Suprapubic skin (tissue), 4 donors: ENCODE measurements around the gene ACSL6. TPM values are rescaled to one million over a fixed set of nuclear protein-coding genes. Genes with fewer than 3 reads are reported as not detected.

Source experiments
- DNase-seq, 2 donors: peaks; one replicate each; pipeline ENCODE4 v3.0.0-alpha.2; 2019; ENCODE audit warnings: low spot score in 2 of 2
- H3K27ac ChIP-seq: fragments of 200-600 bp; sonication (generic); one replicate; pipeline ENCODE4 v1.5.1; 2019
- H3K27me3 ChIP-seq: fragments of 200-600 bp; sonication (generic); one replicate; pipeline ENCODE4 v1.5.1; 2019
- H3K36me3 ChIP-seq: fragments of 200-600 bp; sonication (generic); one replicate; pipeline ENCODE4 v1.5.1; 2019
- H3K4me1 ChIP-seq: fragments of 200-600 bp; sonication (generic); one replicate; pipeline ENCODE4 v1.5.1; 2019
- H3K4me3 ChIP-seq: fragments of 200-600 bp; sonication (generic); one replicate; pipeline ENCODE4 v1.5.1; 2019; ENCODE audit warnings: mild to moderate bottlenecking
- H3K9me3 ChIP-seq: fragments of 200-600 bp; sonication (generic); one replicate; pipeline ENCODE4 v1.5.1; 2019
- EP300 ChIP-seq: sonication (generic); formaldehyde crosslinking; IDR thresholded peaks from one replicate; pipeline ENCODE4 v1.6.1; 2017; ENCODE audit warnings: antibody characterized with exemption
- POLR2A ChIP-seq, 2 donors: fragments of 450-650 bp; IDR thresholded peaks; one replicate each; pipeline ENCODE4 v1.6.1; 2017; ENCODE audit warnings: antibody characterized with exemption in 2 of 2, mild to moderate bottlenecking in 2 of 2, moderate library complexity in 2 of 2
- POLR2AphosphoS5 ChIP-seq, 3 donors: sonication (generic); formaldehyde crosslinking; IDR thresholded peaks; one replicate each; pipeline ENCODE4 v1.6.1; 2017; ENCODE audit warnings: antibody characterized with exemption in 3 of 3
- WGBS: methylation state at CpG from one replicate; pipeline ENCODE4 v1.1.5; 2018; 5-methylcytosine and 5-hydroxymethylcytosine counted together
- total RNA-seq, 4 donors: library from RNA; depleted of rRNA; stranded (reverse); fragments of >200 nt; gene quantifications; one replicate each; pipeline ENCODE4 v1.1.0, GENCODE V29; 2016
- TF ChIP-seq, protein P1 (sequence below), 2 donors: fragments of 200-600 bp in 1 of 2; fragments of 450-650 bp in 1 of 2; sonication (generic) in 1 of 2; IDR thresholded peaks; one replicate each; pipeline ENCODE4 v1.5.1; 2016 to 2019; ENCODE audit warnings: antibody characterized with exemption in 2 of 2, mild to moderate bottlenecking in 1 of 2, moderate library complexity in 1 of 2

ACSL6 gene
- total RNA-seq, 4 donors from 2014 or later = 0.21 to 0.89 (median 0.23) TPM; not detected in 1

DNA sequence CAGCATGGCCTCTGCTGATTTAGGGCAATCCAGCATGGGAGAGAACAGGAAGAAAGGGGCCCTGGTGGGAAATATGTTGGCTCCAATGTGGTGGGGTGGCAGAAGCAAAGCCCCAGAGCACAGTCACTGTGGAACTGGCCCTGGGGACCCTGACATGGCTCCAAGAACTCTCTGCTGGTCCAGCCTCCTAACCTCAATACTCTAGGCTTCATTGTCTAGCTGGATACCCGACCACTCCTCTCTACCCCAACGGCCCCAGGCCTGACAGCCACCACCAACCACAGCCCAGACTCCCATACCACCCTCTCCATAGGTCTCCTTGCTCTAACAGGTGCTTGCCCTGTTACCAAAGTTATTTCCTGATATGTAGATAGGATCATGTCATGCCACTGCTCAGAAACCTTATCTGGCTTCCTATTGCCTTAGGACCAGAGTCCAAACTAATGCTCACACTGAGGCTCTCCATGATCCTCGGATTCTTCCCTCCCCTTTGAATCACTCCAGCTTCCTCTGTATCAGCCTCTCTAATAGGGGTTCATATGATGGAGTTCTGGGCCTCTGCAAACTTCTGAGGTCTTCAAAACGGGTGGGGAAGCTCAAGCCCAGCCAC is 12.9 kb downstream of the ACSL6 start:
- no peaks in the 10 kb centered on the region for H3K9me3 ChIP-seq
- no peaks in the 10 kb centered on the region for H3K27me3 ChIP-seq
- WGBS = 90% methylated on average over 4 of the region's 4 CpGs
- H3K36me3 ChIP-seq = no peaks in the 10 kb centered on the region
- no peaks in the 10 kb centered on the region for H3K4me1 ChIP-seq
- peak in 1 of 2 donors; percentile 33 for DNase-seq
- no peak overlapping the region for H3K4me3 ChIP-seq
- H3K27ac ChIP-seq = no peak overlapping the region
- TF ChIP-seq EP300 (no peak), POLR2AphosphoS5 (IDR thresholded peaks at IDR 0.05) (no peak), POLR2A (IDR thresholded peaks at IDR 0.05) (no peak)
- TF ChIP-seq, protein P1, sequence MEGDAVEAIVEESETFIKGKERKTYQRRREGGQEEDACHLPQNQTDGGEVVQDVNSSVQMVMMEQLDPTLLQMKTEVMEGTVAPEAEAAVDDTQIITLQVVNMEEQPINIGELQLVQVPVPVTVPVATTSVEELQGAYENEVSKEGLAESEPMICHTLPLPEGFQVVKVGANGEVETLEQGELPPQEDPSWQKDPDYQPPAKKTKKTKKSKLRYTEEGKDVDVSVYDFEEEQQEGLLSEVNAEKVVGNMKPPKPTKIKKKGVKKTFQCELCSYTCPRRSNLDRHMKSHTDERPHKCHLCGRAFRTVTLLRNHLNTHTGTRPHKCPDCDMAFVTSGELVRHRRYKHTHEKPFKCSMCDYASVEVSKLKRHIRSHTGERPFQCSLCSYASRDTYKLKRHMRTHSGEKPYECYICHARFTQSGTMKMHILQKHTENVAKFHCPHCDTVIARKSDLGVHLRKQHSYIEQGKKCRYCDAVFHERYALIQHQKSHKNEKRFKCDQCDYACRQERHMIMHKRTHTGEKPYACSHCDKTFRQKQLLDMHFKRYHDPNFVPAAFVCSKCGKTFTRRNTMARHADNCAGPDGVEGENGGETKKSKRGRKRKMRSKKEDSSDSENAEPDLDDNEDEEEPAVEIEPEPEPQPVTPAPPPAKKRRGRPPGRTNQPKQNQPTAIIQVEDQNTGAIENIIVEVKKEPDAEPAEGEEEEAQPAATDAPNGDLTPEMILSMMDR (IDR thresholded peaks at IDR 0.05) = no peak

DNA sequence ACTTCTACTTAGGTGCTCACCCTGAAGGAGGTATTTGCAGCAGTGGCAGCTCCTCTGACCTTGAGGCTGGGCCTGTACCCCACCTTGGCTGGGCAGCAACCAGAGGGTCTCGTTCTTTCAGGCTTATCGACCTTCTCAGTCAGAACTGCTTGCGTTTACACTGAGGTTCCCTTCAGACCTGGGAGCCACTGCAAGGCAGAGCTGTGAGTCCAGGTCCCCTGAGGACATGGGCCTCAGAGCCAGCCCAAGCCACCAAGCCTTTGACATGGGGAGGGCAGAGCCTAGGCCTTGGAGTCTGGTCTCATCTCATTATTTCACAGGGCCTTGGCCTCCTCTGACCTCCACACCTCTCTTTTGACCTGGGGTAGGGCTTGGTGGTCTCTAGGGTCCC is 13.7 kb downstream of the ACSL6 start:
- no peaks in the 10 kb centered on the region for H3K9me3 ChIP-seq
- no peaks in the 10 kb centered on the region for H3K27me3 ChIP-seq
- H3K27ac ChIP-seq = no peak overlapping the region
- H3K4me3 ChIP-seq = no peak overlapping the region
- WGBS = 90% methylated on average over 3 of the region's 3 CpGs
- peak in 1 of 2 donors; percentile 35 for DNase-seq
- H3K36me3 ChIP-seq = no peaks in the 10 kb centered on the region
- no peaks in the 10 kb centered on the region for H3K4me1 ChIP-seq
- TF ChIP-seq EP300 = no peak
- TF ChIP-seq, protein P1 (IDR thresholded peaks at IDR 0.05) = no peak

DNA sequence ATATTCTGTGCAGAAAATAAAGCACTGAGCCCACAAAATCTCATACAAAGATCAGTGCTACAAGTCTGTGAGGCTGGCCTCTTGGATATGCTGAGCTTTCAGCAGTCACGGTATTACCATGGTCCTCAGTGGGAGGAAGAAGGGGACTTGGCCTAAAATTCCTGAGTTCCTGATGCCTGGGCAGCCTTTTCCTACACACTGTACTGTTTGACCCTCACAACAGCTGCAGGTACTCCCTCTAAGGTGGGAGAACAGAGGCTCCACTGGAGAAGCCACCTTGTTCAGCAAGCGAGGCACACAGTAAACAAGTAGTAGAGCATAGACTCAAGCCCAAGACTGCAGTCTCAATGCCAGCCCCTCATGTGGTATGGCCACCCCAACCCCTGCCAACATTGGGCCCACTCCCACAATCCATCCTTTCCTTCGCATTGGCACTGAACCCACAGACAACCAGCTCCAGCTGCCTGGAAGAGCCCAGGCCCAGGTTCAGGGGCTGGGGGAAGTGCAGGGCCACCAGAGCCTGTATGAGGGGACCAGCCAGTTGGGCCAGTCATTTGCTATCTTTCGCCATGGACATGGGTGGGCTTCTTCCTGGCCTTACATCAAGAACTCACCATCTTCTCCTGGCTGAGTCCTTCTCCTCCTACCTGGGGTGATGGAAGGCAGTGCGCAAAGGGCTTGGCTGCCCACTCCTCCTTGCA is 14.3 kb downstream of the ACSL6 start:
- H3K4me3 ChIP-seq = no peak overlapping the region
- H3K27me3 ChIP-seq = no peaks in the 10 kb centered on the region
- H3K36me3 ChIP-seq = no peaks in the 10 kb centered on the region
- 84% methylated on average over 5 of the region's 5 CpGs for WGBS
- no peaks in the 10 kb centered on the region for H3K4me1 ChIP-seq
- H3K9me3 ChIP-seq = no peaks in the 10 kb centered on the region
- no peak overlapping the region for H3K27ac ChIP-seq
- TF ChIP-seq, protein P1 (IDR thresholded peaks at IDR 0.05) = no peak
- no peak for TF ChIP-seq POLR2AphosphoS5 (IDR thresholded peaks at IDR 0.05)
- no peak for TF ChIP-seq EP300
- no peak for TF ChIP-seq POLR2A (IDR thresholded peaks at IDR 0.05)
- no peak for DNase-seq

DNA sequence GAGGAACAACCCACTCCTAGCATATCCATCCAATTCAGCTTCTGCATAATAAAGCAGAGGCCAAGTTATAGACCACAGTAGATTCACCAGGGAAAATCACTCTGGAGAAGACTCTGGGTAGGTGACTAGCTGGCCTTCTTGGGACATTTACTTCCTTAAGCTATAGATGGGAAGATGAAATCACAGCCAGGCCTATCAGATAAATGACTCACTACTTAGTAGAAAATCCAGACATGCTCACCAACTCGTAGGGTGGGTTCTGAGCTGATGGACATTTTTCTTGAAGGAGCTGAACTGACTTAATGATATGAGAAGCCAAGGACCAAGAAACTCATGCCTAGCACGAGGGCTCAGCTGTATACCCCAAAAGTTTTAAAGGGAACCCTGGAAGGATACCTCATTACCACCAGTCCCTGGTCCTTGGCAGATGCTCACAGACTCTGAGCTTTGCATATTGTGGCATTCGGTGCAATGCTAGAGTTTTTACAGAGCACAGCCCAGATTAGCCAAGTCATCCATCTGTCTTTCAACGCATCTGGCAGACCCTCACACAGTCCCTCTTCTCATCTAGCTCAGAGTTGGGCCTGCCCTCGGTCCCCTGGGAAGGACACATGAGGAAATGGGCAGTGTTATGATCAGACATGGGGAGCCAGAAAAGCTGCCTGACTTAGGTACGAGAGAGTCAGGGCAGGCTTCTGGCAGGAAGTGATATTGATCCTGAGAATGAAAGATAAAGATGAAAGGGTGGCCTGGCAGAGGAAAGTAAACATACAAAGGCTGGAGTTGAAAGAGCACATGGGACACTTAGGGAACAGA is 15.0 kb downstream of the ACSL6 start:
- Histone ChIP-seq H3K9me3 (no peaks in the 10 kb centered on the region), H3K36me3 (no peaks in the 10 kb centered on the region), H3K4me3 (no peak overlapping the region), H3K4me1 (no peaks in the 10 kb centered on the region), H3K27me3 (no peaks in the 10 kb centered on the region), H3K27ac (no peak overlapping the region)
- WGBS = 68% methylated on average over 6 of the region's 6 CpGs
- DNase-seq = no peak
- TF ChIP-seq, protein P1 (IDR thresholded peaks at IDR 0.05) = no peak
- no peak for TF ChIP-seq POLR2AphosphoS5 (IDR thresholded peaks at IDR 0.05)
- TF ChIP-seq EP300 = no peak
